ENCODE data around the gene NPAS3.

Gene NPAS3

DNA sequence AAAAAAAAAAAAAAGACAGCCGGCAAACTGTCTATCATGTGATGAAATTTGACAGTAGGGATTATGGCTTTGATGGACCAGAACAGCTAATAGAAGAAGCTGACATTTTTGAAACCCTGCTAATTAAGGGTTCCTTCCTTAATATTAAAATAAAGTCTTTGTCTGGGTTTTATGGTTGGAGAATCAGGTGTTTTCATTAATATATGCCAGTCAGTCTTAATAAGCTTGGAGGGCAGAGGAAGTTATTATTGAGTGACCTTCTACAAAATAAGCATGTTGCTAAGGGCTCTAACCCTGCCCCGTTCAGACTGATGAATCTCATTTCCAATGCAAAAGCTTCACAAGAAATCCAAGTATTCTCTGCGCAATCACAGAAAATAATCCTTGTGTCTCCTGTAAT lies 722.4 kb downstream of the NPAS3 start:
- no peaks in the 10 kb centered on the region for H3K27me3 ChIP-seq (replicated peaks)
- H3K4me3 ChIP-seq (ENCODE audit: low read depth, low read length), result no peak overlapping the region
- no peak overlapping the region for H3K27ac ChIP-seq
- no peaks in the 10 kb centered on the region for H3K36me3 ChIP-seq (replicated peaks)
- TF ChIP-seq, protein P1, sequence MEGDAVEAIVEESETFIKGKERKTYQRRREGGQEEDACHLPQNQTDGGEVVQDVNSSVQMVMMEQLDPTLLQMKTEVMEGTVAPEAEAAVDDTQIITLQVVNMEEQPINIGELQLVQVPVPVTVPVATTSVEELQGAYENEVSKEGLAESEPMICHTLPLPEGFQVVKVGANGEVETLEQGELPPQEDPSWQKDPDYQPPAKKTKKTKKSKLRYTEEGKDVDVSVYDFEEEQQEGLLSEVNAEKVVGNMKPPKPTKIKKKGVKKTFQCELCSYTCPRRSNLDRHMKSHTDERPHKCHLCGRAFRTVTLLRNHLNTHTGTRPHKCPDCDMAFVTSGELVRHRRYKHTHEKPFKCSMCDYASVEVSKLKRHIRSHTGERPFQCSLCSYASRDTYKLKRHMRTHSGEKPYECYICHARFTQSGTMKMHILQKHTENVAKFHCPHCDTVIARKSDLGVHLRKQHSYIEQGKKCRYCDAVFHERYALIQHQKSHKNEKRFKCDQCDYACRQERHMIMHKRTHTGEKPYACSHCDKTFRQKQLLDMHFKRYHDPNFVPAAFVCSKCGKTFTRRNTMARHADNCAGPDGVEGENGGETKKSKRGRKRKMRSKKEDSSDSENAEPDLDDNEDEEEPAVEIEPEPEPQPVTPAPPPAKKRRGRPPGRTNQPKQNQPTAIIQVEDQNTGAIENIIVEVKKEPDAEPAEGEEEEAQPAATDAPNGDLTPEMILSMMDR (IDR thresholded peaks at IDR 0.05; ENCODE audit: low read depth, low read length, missing control alignments), result no peak
- no peak for DNase-seq
- in situ Hi-C loops (cut with HindIII; ENCODE audit: low pct_ligation_motif_present, low sequenced_read_pairs), result no loop called here

GRCh38 chr14:33668066-33668465 lies 729.4 kb downstream of the NPAS3 start:
- in situ Hi-C loops (cut with HindIII; ENCODE audit: low pct_ligation_motif_present, low sequenced_read_pairs), result no loop called here
- H3K27me3 ChIP-seq (replicated peaks), result no peaks in the 10 kb centered on the region
- H3K27ac ChIP-seq, result no peak overlapping the region
- no peaks in the 10 kb centered on the region for H3K36me3 ChIP-seq (replicated peaks)
- DNase-seq, result no peak
- TF ChIP-seq, protein P1 (IDR thresholded peaks at IDR 0.05; ENCODE audit: low read depth, low read length, missing control alignments), result no peak
- H3K4me3 ChIP-seq (ENCODE audit: low read depth, low read length), result no peak overlapping the region

DNA sequence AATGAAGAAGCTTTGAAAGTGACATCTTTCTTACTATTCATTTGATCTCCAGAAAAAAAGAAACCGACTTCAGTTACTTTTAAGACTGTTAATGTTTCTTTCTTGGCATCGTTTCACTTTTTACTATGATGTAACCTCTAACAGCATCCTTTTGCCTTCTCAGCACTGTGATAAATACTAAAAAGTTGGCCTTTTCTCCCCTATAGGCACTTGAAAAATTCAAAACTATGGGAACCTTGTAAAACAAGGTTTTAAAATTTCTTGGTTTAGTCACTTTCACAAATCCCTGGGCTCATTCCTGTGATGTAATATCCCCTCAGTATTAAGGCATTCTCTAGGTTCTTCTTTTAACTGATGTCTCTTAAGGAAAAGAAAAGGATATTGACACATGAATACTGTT lies 730.4 kb downstream of the NPAS3 start:
- H3K36me3 ChIP-seq (replicated peaks), result no peaks in the 10 kb centered on the region
- in situ Hi-C loops (cut with HindIII; ENCODE audit: low pct_ligation_motif_present, low sequenced_read_pairs), result no loop called here
- H3K27ac ChIP-seq, result no peak overlapping the region
- no peaks in the 10 kb centered on the region for H3K27me3 ChIP-seq (replicated peaks)
- no peak for DNase-seq
- no peak overlapping the region for H3K4me3 ChIP-seq (ENCODE audit: low read depth, low read length)
- TF ChIP-seq, protein P1 (IDR thresholded peaks at IDR 0.05; ENCODE audit: low read depth, low read length, missing control alignments), result no peak

GRCh38 chr14:33670235-33670634 lies 731.6 kb downstream of the NPAS3 start:
- Histone ChIP-seq H3K27ac (no peak overlapping the region), H3K36me3 (replicated peaks) (no peaks in the 10 kb centered on the region), H3K27me3 (replicated peaks) (no peaks in the 10 kb centered on the region), H3K4me3 (ENCODE audit: low read depth, low read length) (no peak overlapping the region)
- TF ChIP-seq, protein P1 (IDR thresholded peaks at IDR 0.05; ENCODE audit: low read depth, low read length, missing control alignments), result no peak
- no peak for DNase-seq
- in situ Hi-C loops (cut with HindIII; ENCODE audit: low pct_ligation_motif_present, low sequenced_read_pairs), result no loop called here

DNA sequence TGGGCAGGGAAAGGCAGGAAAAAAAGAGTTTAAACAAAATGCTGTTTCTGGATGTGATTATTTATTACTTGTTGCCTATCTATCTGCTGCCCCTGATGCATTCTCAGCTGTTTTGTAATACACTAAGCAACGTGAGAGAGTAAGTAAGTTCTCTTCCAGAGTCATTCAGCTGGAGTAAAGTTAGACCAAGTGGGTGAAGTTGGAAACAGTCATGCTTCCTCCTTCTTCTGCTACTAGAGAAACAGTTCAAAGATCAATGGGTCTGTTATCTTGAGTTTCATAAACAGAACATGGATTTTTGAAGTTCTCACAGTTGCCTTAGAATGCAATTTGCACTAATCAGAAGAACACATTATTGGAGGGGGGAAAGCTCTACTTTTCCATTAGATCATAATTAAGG lies 732.9 kb downstream of the NPAS3 start:
- DNase-seq, result no peak
- no peak overlapping the region for H3K27ac ChIP-seq
- H3K27me3 ChIP-seq (replicated peaks), result no peaks in the 10 kb centered on the region
- in situ Hi-C loops (cut with HindIII; ENCODE audit: low pct_ligation_motif_present, low sequenced_read_pairs), result no loop called here
- H3K4me3 ChIP-seq (ENCODE audit: low read depth, low read length), result no peak overlapping the region
- TF ChIP-seq, protein P1 (IDR thresholded peaks at IDR 0.05; ENCODE audit: low read depth, low read length, missing control alignments), result no peak
- no peaks in the 10 kb centered on the region for H3K36me3 ChIP-seq (replicated peaks)

GRCh38 chr14:33674927-33675326 lies 736.2 kb downstream of the NPAS3 start:
- H3K27me3 ChIP-seq (replicated peaks), result no peaks in the 10 kb centered on the region
- TF ChIP-seq, protein P1 (IDR thresholded peaks at IDR 0.05; ENCODE audit: low read depth, low read length, missing control alignments), result no peak
- no peaks in the 10 kb centered on the region for H3K36me3 ChIP-seq (replicated peaks)
- no peak for DNase-seq
- in situ Hi-C loops (cut with HindIII; ENCODE audit: low pct_ligation_motif_present, low sequenced_read_pairs), result no loop called here
- H3K27ac ChIP-seq, result no peak overlapping the region
- no peak overlapping the region for H3K4me3 ChIP-seq (ENCODE audit: low read depth, low read length)
